NCI-H1436 (cell line): Measurements from ENCODE around the gene SOCS3.
"Not testable (repeated sequence)": the region's sequence is repeated elsewhere in the genome, so short reads cannot be mapped to it uniquely, and the experiment has no call there.

Experiments
- DNase-seq: peaks from one replicate; lab custom pipeline; 2025; lab: John Stamatoyannopoulos, UW

The SOCS3 gene

GRCh38 chr17:78329263-78330059 lies 30.4 kb downstream of the SOCS3 start:
- no peak for DNase-seq

GRCh38 chr17:78327880-78328279 lies 32.0 kb downstream of the SOCS3 start:
- no peak for DNase-seq

- DNase-seq, result no peak
Observed at GRCh38 chr17:78325076-78325687, 34.7 kb downstream of the SOCS3 start.

GRCh38 chr17:78324391-78325075 lies 35.3 kb downstream of the SOCS3 start:
- no peak for DNase-seq

- DNase-seq, result no peak
Observed at GRCh38 chr17:78323826-78324390, 36.0 kb downstream of the SOCS3 start.

- no peak for DNase-seq
Observed at GRCh38 chr17:78322858-78323455, 36.9 kb downstream of the SOCS3 start.

- no peak for DNase-seq
Observed at GRCh38 chr17:78322327-78322857, 37.5 kb downstream of the SOCS3 start.

- no peak for DNase-seq
Observed at GRCh38 chr17:78318843-78319242, 41.0 kb downstream of the SOCS3 start.

- DNase-seq, result no peak
Observed at GRCh38 chr17:78318407-78318806, 41.5 kb downstream of the SOCS3 start.

- no peak for DNase-seq
Observed at GRCh38 chr17:78317794-78318400, 42.0 kb downstream of the SOCS3 start.

- DNase-seq, result peak; percentile 27
Observed at GRCh38 chr17:78316867-78317789, 42.7 kb downstream of the SOCS3 start.

- no peak for DNase-seq
Observed at GRCh38 chr17:78316115-78316866, 43.6 kb downstream of the SOCS3 start.

- DNase-seq, result no peak
Observed at GRCh38 chr17:78315355-78316114, 44.3 kb downstream of the SOCS3 start.

- no peak for DNase-seq
Observed at GRCh38 chr17:78314683-78315354, 45.1 kb downstream of the SOCS3 start.

GRCh38 chr17:78313735-78314648 lies 45.9 kb downstream of the SOCS3 start:
- peak; percentile 94 for DNase-seq

GRCh38 chr17:78309659-78310255 lies 50.1 kb downstream of the SOCS3 start:
- not testable (repeated sequence) for DNase-seq
